GM12878 (cell line): ENCODE results near the gene NDE1. TPM values are rescaled to one million over a fixed set of nuclear protein-coding genes. Genes with fewer than 3 reads are reported as not detected.

ENCODE experiments used
- ATAC-seq: fragments of 200-7000 bp; cut with Tn5 transposase; 3 replicates; pipeline ENCODE4 v1.9.1; 2020; ENCODE audit warnings: mild to moderate bottlenecking, moderate library complexity
- BruUV-seq: library from RNA; stranded (reverse); fragments of 400-500 nt; replicated peaks from 2 replicates; lab custom pipeline; 2021; lab: Mats Ljungman, UMichigan
- CTCF ChIA-PET: fragments of 300-600 bp; sonication (Branson Sonifier 250); formaldehyde crosslinking; extraction: SDS; loops from one replicate; lab custom pipeline; 2021; ENCODE audit warnings: inconsistent platforms; lab: Yijun Ruan, JAX
- POLR2A ChIA-PET: fragments of 350-600 bp; formaldehyde crosslinking; extraction: SDS; loops from one replicate; lab custom pipeline; 2021; ENCODE audit warnings: inconsistent platforms; lab: Charles Lee
- RAD21 ChIA-PET: fragments of 300-600 bp; sonication (Branson Sonifier 250); formaldehyde crosslinking; loops from one replicate; lab custom pipeline; 2023; ENCODE audit warnings: antibody characterized with exemption; ENCODE audit not compliant: unreplicated experiment; lab: Charles Lee
- SMC1A ChIA-PET: fragments of 300-600 bp; sonication (Branson Sonifier 250); formaldehyde crosslinking; loops from one replicate; lab custom pipeline; 2023; ENCODE audit not compliant: unreplicated experiment, uncharacterized antibody; lab: Charles Lee
- DNase-seq: peaks from one replicate; pipeline ENCODE4 v3.0.0-alpha.2; 2011; ENCODE audit warnings: low read depth, low spot score
- FAIRE-seq: peaks from 3 replicates; lab custom pipeline; 2011; peaks lifted over from hg19 to GRCh38; lab: Jason Lieb, UNC
- H2AFZ ChIP-seq: 2 replicates; pipeline ENCODE4 v1.6.0; 2011; ENCODE audit warnings: low read depth, low read length, control low read depth; ENCODE audit not compliant: control insufficient read depth
- H3K27ac ChIP-seq: 2 replicates; pipeline ENCODE4 v1.5.1; 2011; ENCODE audit warnings: control low read depth; ENCODE audit not compliant: control insufficient read depth, insufficient read depth
- H3K27me3 ChIP-seq, 2 experiments: replicated peaks in 1 of 2; 2 replicates each; pipeline versions ENCODE4 v1.6.0 to v1.6.1; 2011; ENCODE audit warnings: low read length in 1 of 2; ENCODE audit not compliant: control insufficient read depth in 2 of 2, insufficient read depth in 2 of 2
- H3K36me3 ChIP-seq, 2 experiments: 2 replicates each; pipeline ENCODE4 v1.5.1; 2011; ENCODE audit warnings: low read length in 1 of 2; ENCODE audit not compliant: control insufficient read depth in 2 of 2, insufficient read depth in 2 of 2
- H3K4me1 ChIP-seq: 2 replicates; pipeline ENCODE4 v1.6.1; 2011; ENCODE audit warnings: mild to moderate bottlenecking, low read length, moderate library complexity, mixed read lengths; ENCODE audit not compliant: control insufficient read depth, insufficient read depth
- H3K4me2 ChIP-seq: 2 replicates; pipeline ENCODE4 v1.6.0; 2011; ENCODE audit warnings: control low read depth; ENCODE audit not compliant: control insufficient read depth, insufficient read depth
- H3K4me3 ChIP-seq: fragments of 200-600 bp; sonication (generic); 2 replicates; pipeline ENCODE4 v1.5.1; 2016
- H3K79me2 ChIP-seq: 2 replicates; pipeline ENCODE4 v1.6.0; 2011; ENCODE audit warnings: low read length; ENCODE audit not compliant: control insufficient read depth, insufficient read depth
- H3K9ac ChIP-seq: 2 replicates; pipeline ENCODE4 v1.8.0; 2011; ENCODE audit warnings: low read length, control low read depth, mixed read lengths; ENCODE audit not compliant: control insufficient read depth, insufficient read depth
- H3K9me3 ChIP-seq: replicated peaks from 3 replicates; pipeline ENCODE4 v1.5.1; 2011; ENCODE audit warnings: mild to moderate bottlenecking, low read length; ENCODE audit not compliant: control insufficient read depth, insufficient read depth
- H4K20me1 ChIP-seq: 2 replicates; pipeline ENCODE4 v1.6.0; 2011; ENCODE audit not compliant: control insufficient read depth, insufficient read depth
- CREB1 ChIP-seq: IDR thresholded peaks from 2 replicates; pipeline ENCODE4 v1.6.1; 2012; ENCODE audit warnings: low read depth, mild to moderate bottlenecking, inconsistent platforms
- IRF4 ChIP-seq: IDR thresholded peaks from 2 replicates; pipeline ENCODE4 v1.6.1; 2011; ENCODE audit warnings: low read depth, low read length
- NFYA ChIP-seq: IDR thresholded peaks from 2 replicates; pipeline ENCODE4 v1.6.1; 2011; ENCODE audit warnings: low read depth, mild to moderate bottlenecking, low read length, improper control_type of control experiment, borderline replicate concordance
- RCOR1 ChIP-seq: conservative IDR thresholded peaks from 2 replicates; pipeline ENCODE4 v1.6.1; 2012; ENCODE audit warnings: low read depth, low read length, improper control_type of control experiment
- SMC3 ChIP-seq: IDR thresholded peaks from 2 replicates; pipeline ENCODE4 v1.6.1; 2011; ENCODE audit warnings: low read length, improper control_type of control experiment, borderline replicate concordance
- WGBS: methylation state at CpG from one replicate; pipeline ENCODE4 v1.1.6; 2016; ENCODE audit warnings: low lambda C conversion rate; ENCODE audit not compliant: insufficient replicate concordance, insufficient coverage; ENCODE audit errors: missing lambda C conversion rate; 5-methylcytosine and 5-hydroxymethylcytosine counted together
- in situ Hi-C: fragments of 300-500 bp; cut with MboI; formaldehyde crosslinking; loops from 9 replicates; pipeline ENCODE4 v1.14.3; 2018; ENCODE audit warnings: mixed read lengths
- intact Hi-C: fragments of 100-400 bp; cut with micrococcal nuclease; formaldehyde crosslinking; loops from one replicate; pipeline ENCODE4 v1.14.2; 2022; ENCODE audit not compliant: unreplicated experiment
- polyA plus RNA-seq, 11 experiments: library from polyadenylated mRNA; depleted of rRNA in 4 of 11; unstranded in 6 of 11; stranded (reverse) in 5 of 11; fragments of >200 nt; fragmentation: Nextera tagmentation in 4 of 11; fragmentation: Illumina TruSeq in 1 of 11; extraction: Ambion mirVana in 4 of 11; extraction: Trizol in 1 of 11; gene quantifications; 1 replicate in 1 of 11; 2 replicates in 10 of 11; pipeline versions ENCODE4 v1.2.1 to v1.2.3, GENCODE V29; 2011 to 2016; ENCODE audit warnings: inconsistent platforms in 2 of 11, missing spikeins in 2 of 11, low read depth in 1 of 11
- total RNA-seq, 4 experiments: library from RNA; depleted of rRNA in 3 of 4; stranded (reverse); fragments of >200 nt in 3 of 4; fragmentation: Illumina TruSeq in 1 of 4; extraction: Trizol in 1 of 4; gene quantifications; 2 replicates each; pipeline versions ENCODE4 v1.2.1 to v1.2.3, GENCODE V29; 2013 to 2021
- TF ChIP-seq, protein P1 (sequence below): fragments of 450-650 bp; IDR thresholded peaks from 2 replicates; pipeline ENCODE4 v1.6.1; 2017; ENCODE audit warnings: mild to moderate bottlenecking
- TF ChIP-seq, protein P2 (sequence below): fragments of 450-650 bp; conservative IDR thresholded peaks from 2 replicates; pipeline ENCODE4 v1.6.1; 2017; ENCODE audit warnings: mild to moderate bottlenecking, moderate library complexity
- TF ChIP-seq, protein P3 (sequence below): IDR thresholded peaks from 2 replicates; pipeline ENCODE4 v1.6.1; 2012; ENCODE audit warnings: low read length, inconsistent platforms
- TF ChIP-seq, protein P4 (sequence below): fragments of 450-650 bp; formaldehyde crosslinking; IDR thresholded peaks from 2 replicates; pipeline ENCODE4 v1.4.0; 2020; ENCODE audit warnings: mild to moderate bottlenecking, moderate library complexity

The NDE1 gene
- total and polyA plus RNA-seq, 10 of the 15 experiments (the other 5 are each of a cell fraction or from before 2014, with no cell fraction given), result 5.7 to 148 (median 87.8) TPM

DNA sequence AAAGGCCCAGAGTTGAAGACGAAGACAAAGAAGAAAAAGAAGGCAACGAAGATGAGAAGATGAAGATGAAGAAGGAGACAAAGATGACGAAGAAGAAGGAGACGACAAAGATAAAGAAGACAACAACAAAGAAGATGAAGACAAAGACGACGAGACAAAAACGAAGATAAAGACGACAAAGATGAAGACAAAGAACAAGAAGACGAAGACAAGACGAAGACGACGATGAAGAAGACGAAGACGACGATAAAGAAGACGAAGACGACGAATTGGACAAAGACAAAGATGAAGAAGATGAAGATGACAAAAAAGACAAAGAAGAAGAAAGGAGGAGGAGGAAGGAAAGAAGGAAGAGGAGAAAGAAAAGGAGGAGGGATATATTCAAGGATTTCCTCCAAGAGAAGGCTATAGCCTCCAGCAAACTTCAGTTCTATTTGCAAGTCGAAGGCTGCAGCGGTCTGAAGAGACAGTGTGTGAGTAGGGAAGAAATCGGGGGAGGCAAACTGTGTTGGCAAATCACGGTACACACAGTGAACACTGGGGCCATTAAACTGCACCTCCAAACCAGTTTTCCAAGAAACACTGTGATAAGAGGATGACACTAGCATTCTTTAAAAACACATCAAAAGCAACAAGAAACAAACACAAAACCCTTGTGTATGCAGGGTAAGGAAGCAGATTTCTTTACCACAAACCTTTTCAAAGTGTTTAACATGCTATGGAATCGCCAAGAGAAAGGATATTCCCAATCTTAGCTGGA lies 47.6 kb upstream of the NDE1 start:
- no peaks in the 10 kb centered on the region for H3K27me3 ChIP-seq
- H3K79me2 ChIP-seq, result no peaks in the 10 kb centered on the region
- in situ Hi-C loops, result no loop called here
- no peaks in the 10 kb centered on the region for H3K9me3 ChIP-seq
- no peak overlapping the region for H3K4me2 ChIP-seq
- ChIA-PET POLR2A (no interaction called here), SMC1A (interaction anchor here (0.6 to 1.0 kb wide), 2 partner anchors 13 to 1087 kb away, joined by 3 read pairs; no protein-coding TSS in a partner anchor), CTCF (no interaction called here), RAD21 (no interaction called here)
- no peak overlapping the region for H3K9ac ChIP-seq
- no peak overlapping the region for H3K27ac ChIP-seq
- intact Hi-C loops, result no loop called here
- H3K4me3 ChIP-seq, result no peak overlapping the region
- no peak overlapping the region for H2AFZ ChIP-seq
- H4K20me1 ChIP-seq, result no peaks in the 10 kb centered on the region
- ATAC-seq (no peak), DNase-seq (no peak), FAIRE-seq (no peak)
- TF ChIP-seq RCOR1 (no peak), IRF4 (no peak), SMC3 (no peak), NFYA (no peak), CREB1 (no peak)
- TF ChIP-seq, protein P1, sequence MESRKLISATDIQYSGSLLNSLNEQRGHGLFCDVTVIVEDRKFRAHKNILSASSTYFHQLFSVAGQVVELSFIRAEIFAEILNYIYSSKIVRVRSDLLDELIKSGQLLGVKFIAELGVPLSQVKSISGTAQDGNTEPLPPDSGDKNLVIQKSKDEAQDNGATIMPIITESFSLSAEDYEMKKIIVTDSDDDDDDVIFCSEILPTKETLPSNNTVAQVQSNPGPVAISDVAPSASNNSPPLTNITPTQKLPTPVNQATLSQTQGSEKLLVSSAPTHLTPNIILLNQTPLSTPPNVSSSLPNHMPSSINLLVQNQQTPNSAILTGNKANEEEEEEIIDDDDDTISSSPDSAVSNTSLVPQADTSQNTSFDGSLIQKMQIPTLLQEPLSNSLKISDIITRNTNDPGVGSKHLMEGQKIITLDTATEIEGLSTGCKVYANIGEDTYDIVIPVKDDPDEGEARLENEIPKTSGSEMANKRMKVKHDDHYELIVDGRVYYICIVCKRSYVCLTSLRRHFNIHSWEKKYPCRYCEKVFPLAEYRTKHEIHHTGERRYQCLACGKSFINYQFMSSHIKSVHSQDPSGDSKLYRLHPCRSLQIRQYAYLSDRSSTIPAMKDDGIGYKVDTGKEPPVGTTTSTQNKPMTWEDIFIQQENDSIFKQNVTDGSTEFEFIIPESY, result no peak
- TF ChIP-seq, protein P2, sequence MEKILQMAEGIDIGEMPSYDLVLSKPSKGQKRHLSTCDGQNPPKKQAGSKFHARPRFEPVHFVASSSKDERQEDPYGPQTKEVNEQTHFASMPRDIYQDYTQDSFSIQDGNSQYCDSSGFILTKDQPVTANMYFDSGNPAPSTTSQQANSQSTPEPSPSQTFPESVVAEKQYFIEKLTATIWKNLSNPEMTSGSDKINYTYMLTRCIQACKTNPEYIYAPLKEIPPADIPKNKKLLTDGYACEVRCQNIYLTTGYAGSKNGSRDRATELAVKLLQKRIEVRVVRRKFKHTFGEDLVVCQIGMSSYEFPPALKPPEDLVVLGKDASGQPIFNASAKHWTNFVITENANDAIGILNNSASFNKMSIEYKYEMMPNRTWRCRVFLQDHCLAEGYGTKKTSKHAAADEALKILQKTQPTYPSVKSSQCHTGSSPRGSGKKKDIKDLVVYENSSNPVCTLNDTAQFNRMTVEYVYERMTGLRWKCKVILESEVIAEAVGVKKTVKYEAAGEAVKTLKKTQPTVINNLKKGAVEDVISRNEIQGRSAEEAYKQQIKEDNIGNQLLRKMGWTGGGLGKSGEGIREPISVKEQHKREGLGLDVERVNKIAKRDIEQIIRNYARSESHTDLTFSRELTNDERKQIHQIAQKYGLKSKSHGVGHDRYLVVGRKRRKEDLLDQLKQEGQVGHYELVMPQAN, result no peak
- TF ChIP-seq, protein P3, sequence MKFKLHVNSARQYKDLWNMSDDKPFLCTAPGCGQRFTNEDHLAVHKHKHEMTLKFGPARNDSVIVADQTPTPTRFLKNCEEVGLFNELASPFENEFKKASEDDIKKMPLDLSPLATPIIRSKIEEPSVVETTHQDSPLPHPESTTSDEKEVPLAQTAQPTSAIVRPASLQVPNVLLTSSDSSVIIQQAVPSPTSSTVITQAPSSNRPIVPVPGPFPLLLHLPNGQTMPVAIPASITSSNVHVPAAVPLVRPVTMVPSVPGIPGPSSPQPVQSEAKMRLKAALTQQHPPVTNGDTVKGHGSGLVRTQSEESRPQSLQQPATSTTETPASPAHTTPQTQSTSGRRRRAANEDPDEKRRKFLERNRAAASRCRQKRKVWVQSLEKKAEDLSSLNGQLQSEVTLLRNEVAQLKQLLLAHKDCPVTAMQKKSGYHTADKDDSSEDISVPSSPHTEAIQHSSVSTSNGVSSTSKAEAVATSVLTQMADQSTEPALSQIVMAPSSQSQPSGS, result no peak
- TF ChIP-seq, protein P4, sequence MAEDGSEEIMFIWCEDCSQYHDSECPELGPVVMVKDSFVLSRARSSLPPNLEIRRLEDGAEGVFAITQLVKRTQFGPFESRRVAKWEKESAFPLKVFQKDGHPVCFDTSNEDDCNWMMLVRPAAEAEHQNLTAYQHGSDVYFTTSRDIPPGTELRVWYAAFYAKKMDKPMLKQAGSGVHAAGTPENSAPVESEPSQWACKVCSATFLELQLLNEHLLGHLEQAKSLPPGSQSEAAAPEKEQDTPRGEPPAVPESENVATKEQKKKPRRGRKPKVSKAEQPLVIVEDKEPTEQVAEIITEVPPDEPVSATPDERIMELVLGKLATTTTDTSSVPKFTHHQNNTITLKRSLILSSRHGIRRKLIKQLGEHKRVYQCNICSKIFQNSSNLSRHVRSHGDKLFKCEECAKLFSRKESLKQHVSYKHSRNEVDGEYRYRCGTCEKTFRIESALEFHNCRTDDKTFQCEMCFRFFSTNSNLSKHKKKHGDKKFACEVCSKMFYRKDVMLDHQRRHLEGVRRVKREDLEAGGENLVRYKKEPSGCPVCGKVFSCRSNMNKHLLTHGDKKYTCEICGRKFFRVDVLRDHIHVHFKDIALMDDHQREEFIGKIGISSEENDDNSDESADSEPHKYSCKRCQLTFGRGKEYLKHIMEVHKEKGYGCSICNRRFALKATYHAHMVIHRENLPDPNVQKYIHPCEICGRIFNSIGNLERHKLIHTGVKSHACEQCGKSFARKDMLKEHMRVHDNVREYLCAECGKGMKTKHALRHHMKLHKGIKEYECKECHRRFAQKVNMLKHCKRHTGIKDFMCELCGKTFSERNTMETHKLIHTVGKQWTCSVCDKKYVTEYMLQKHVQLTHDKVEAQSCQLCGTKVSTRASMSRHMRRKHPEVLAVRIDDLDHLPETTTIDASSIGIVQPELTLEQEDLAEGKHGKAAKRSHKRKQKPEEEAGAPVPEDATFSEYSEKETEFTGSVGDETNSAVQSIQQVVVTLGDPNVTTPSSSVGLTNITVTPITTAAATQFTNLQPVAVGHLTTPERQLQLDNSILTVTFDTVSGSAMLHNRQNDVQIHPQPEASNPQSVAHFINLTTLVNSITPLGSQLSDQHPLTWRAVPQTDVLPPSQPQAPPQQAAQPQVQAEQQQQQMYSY (CRISPR knock-in tag), result no peak
- H3K4me1 ChIP-seq, result no peaks in the 10 kb centered on the region
- BruUV-seq, result no TSS peak
- peaks cover 33 to 52% of the 10 kb centered on the region in 2 experiments for H3K36me3 ChIP-seq
- 98% methylated on average over 23 of the region's 23 CpGs for WGBS
